Activated CD8-positive, alpha-beta T cell treated with anti-CD3 and anti-CD28 coated beads for 36 hours (primary cell): ENCODE data around the gene SPRYD3. TPM values are rescaled to one million over a fixed set of nuclear protein-coding genes. Genes with fewer than 3 reads are reported as not detected.

Experiments used
- ATAC-seq: fragments of 200-7000 bp; cut with Tn5 transposase; one replicate; pipeline ENCODE4 v1.10.0; 2021; ENCODE audit warnings: mild to moderate bottlenecking, moderate library complexity
- CTCF ChIA-PET: fragments of 350-600 bp; sonication (Branson Sonifier 250); formaldehyde crosslinking; loops from one replicate; lab custom pipeline; 2021; ENCODE audit warnings: antibody characterized with exemption; lab: Charles Lee
- POLR2A ChIA-PET: fragments of 350-600 bp; sonication (Branson Sonifier 250); formaldehyde crosslinking; loops from one replicate; lab custom pipeline; 2021; ENCODE audit warnings: antibody characterized with exemption; lab: Charles Lee
- DNase-seq: peaks from one replicate; pipeline ENCODE4 v3.0.0-alpha.2; 2020
- H3K27ac Mint-ChIP-seq: one replicate; pipeline ENCODE4 v1.8.0; 2021; ENCODE audit warnings: mild to moderate bottlenecking, mixed read lengths
- H3K27me3 Mint-ChIP-seq: one replicate; pipeline ENCODE4 v1.8.0; 2021; ENCODE audit warnings: mixed read lengths
- H3K36me3 Mint-ChIP-seq: one replicate; pipeline ENCODE4 v1.8.0; 2021; ENCODE audit warnings: low read depth, mixed read lengths
- H3K4me1 Mint-ChIP-seq: one replicate; pipeline ENCODE4 v1.8.0; 2021; ENCODE audit warnings: low read depth, mixed read lengths
- H3K4me3 Mint-ChIP-seq: one replicate; pipeline ENCODE4 v1.8.0; 2021; ENCODE audit warnings: mild to moderate bottlenecking, moderate library complexity, mixed read lengths
- H3K9me3 Mint-ChIP-seq: one replicate; pipeline ENCODE4 v1.8.0; 2021; ENCODE audit warnings: mixed read lengths
- intact Hi-C: fragments of 100-400 bp; cut with micrococcal nuclease; formaldehyde crosslinking; loops from one replicate; pipeline ENCODE4 v1.10.0; 2022
- total RNA-seq, 2 experiments: library from RNA; stranded (reverse); gene quantifications; one replicate each; pipeline ENCODE4 v1.2.3, GENCODE V29; 2021
- TF ChIP-seq, protein P1 (sequence below): fragments of 200-600 bp; IDR thresholded peaks from one replicate; pipeline ENCODE4 v1.8.0; 2022; ENCODE audit warnings: antibody characterized with exemption, mild to moderate bottlenecking

SPRYD3 gene
- total RNA-seq, 2 experiments from 2014 or later, result 24.8 to 25.0 TPM

GRCh38 chr12:53047221-53048032 is 31.8 kb downstream of the SPRYD3 start:
- ChIA-PET CTCF (interaction anchor here (0.7 to 2.7 kb wide), 20 partner anchors 9 to 241 kb away, joined by 3 to 21 read pairs (median 4); partner anchors contain the start of genes EIF4B, SOAT2 and SPRYD3), POLR2A (interaction anchor here (0.6 to 1.3 kb wide), 8 partner anchors 12 to 417 kb away, joined by 3 to 5 read pairs (median 3); partner anchors contain the start of gene IGFBP6)
- intact Hi-C loops, result no loop called here
- TF ChIP-seq, protein P1, sequence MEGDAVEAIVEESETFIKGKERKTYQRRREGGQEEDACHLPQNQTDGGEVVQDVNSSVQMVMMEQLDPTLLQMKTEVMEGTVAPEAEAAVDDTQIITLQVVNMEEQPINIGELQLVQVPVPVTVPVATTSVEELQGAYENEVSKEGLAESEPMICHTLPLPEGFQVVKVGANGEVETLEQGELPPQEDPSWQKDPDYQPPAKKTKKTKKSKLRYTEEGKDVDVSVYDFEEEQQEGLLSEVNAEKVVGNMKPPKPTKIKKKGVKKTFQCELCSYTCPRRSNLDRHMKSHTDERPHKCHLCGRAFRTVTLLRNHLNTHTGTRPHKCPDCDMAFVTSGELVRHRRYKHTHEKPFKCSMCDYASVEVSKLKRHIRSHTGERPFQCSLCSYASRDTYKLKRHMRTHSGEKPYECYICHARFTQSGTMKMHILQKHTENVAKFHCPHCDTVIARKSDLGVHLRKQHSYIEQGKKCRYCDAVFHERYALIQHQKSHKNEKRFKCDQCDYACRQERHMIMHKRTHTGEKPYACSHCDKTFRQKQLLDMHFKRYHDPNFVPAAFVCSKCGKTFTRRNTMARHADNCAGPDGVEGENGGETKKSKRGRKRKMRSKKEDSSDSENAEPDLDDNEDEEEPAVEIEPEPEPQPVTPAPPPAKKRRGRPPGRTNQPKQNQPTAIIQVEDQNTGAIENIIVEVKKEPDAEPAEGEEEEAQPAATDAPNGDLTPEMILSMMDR, result peak; percentile 54
- peaks cover 27% of the 10 kb centered on the region for H3K4me1 Mint-ChIP-seq
- peak overlapping the region; percentile 27 for H3K27ac Mint-ChIP-seq
- H3K4me3 Mint-ChIP-seq, result peak overlapping the region; percentile 85
- H3K36me3 Mint-ChIP-seq, result peaks cover 2% of the 10 kb centered on the region
- no peaks in the 10 kb centered on the region for H3K27me3 Mint-ChIP-seq
- peak; percentile 64 for DNase-seq
- ATAC-seq, result peak; percentile 80
- no peaks in the 10 kb centered on the region for H3K9me3 Mint-ChIP-seq

- POLR2A ChIA-PET, result interaction anchor here (0.8 to 1.2 kb wide), 7 partner anchors 9 to 52 kb away, joined by 3 to 6 read pairs (median 4); no protein-coding TSS in a partner anchor
- H3K9me3 Mint-ChIP-seq, result no peaks in the 10 kb centered on the region
- peak; percentile 42 for ATAC-seq
Measured at GRCh38 chr12:53046655-53047220, 32.5 kb downstream of the SPRYD3 start.

DNA sequence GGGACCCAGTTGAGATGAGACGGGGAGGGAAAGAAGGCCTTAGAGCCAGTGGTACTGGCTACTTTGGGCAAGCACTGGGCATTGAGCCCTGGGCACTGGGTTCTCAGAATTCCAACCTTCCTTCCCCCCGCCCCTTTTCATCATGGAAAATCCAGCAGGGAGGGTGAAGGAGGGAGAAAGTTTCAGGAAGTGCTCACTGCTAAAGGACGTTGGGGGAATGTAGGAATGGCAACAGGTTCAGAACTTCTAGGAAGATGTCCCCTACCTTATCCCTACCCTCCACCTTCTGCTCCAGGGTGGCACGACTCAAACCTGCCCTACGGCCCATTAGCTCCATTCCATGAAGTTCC is 33.5 kb downstream of the SPRYD3 start:
- Mint-ChIP-seq H3K4me1 (peaks cover 27% of the 10 kb centered on the region), H3K4me3 (peak overlapping the region; percentile 85), H3K36me3 (peaks cover 9% of the 10 kb centered on the region), H3K27ac (no peak overlapping the region), H3K27me3 (no peaks in the 10 kb centered on the region), H3K9me3 (no peaks in the 10 kb centered on the region)
- TF ChIP-seq, protein P1, result no peak
- ATAC-seq (no peak), DNase-seq (no peak)
- intact Hi-C loops, result no loop called here
- ChIA-PET CTCF (interaction anchor here (1.0 to 2.7 kb wide), 7 partner anchors 8 to 275 kb away, joined by 3 to 21 read pairs (median 4); partner anchors contain the start of gene AAAS), POLR2A (interaction anchor here (0.8 to 4.7 kb wide), 6 partner anchors 8 to 39 kb away, joined by 3 to 29 read pairs (median 5); partner anchors contain the start of gene SPRYD3)

More at GRCh38 chr12:53046655-53047220, 32.5 kb downstream of the SPRYD3 start:
- Mint-ChIP-seq H3K27me3 (no peaks in the 10 kb centered on the region), H3K27ac (peak overlapping the region; percentile 83), H3K36me3 (peaks cover 4% of the 10 kb centered on the region), H3K4me3 (peak overlapping the region; percentile 85), H3K4me1 (peaks cover 27% of the 10 kb centered on the region)
- TF ChIP-seq, protein P1, result no peak
- CTCF ChIA-PET, result interaction anchor here (0.5 to 2.7 kb wide), 14 partner anchors 8 to 370 kb away, joined by 3 to 21 read pairs (median 4); partner anchors contain the start of genes AAAS and EIF4B
- intact Hi-C loops, result no loop called here
- peak; percentile 61 for DNase-seq

DNA sequence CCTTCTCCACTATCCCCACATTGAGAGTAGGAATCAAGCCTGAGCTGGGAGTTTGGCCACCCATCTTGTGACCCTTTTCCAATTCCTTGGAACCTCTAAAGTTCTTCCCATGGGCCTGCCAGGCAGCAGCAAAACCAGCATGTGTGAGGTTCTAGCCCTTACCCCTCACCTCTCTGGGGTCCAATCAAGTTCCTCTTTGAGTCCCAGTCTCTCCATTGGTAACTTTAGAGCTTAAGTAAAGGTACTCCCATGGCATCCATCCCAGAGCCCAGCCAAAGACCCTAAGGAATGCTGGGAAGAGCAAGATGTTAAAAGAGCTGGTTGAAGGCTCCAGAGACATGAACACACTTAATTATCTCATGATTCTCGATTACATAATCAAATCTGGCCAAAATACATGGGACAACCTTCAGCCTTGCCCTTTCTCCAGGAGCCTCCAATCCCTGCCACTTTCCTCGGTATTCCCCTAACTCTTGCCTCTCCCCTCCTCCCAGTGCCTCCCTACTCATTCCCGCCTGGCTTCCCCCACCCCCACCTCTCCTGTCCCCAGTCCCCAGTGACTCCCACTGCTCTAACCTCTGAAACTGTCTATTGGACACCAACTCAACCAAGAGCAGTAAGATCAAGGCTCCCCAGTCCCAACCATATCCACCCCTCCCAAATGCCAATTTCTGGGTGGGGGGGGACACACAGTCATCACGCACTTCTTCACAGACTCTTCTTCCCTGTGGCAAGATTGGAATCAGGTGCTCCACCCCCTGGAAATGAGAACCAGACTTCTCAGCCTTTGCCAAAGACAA is 34.1 kb downstream of the SPRYD3 start:
- CTCF ChIA-PET, result interaction anchor here (1.1 to 4.1 kb wide), 10 partner anchors 7 to 276 kb away, joined by 3 to 25 read pairs (median 5); partner anchors contain the start of gene AAAS
- POLR2A ChIA-PET, result interaction anchor here (0.8 to 4.7 kb wide), 8 partner anchors 14 to 981 kb away, joined by 3 to 29 read pairs (median 6); partner anchors contain the start of gene SPRYD3
- H3K9me3 Mint-ChIP-seq, result no peaks in the 10 kb centered on the region
- H3K4me3 Mint-ChIP-seq, result peak overlapping the region; percentile 19
- no peaks in the 10 kb centered on the region for H3K27me3 Mint-ChIP-seq
- ATAC-seq (no peak), DNase-seq (no peak)
- intact Hi-C loops, result no loop called here
- TF ChIP-seq, protein P1, result no peak
- H3K27ac Mint-ChIP-seq, result no peak overlapping the region
- peaks cover 11% of the 10 kb centered on the region for H3K36me3 Mint-ChIP-seq
- peaks cover 27% of the 10 kb centered on the region for H3K4me1 Mint-ChIP-seq
